ENCODE results near the gene ALDH16A1. TPM values are rescaled to one million over a fixed set of nuclear protein-coding genes. Genes with fewer than 3 reads are reported as not detected.

The ALDH16A1 gene
- polyA plus RNA-seq (7.1 to 12.2 TPM (median 9.8 TPM) in 3 replicates), polyA minus RNA-seq (8.6 to 12.1 TPM (median 8.6 TPM) in 3 replicates)
- polyA plus RNA-seq (2011; ENCODE audit: low read depth): 4.1 TPM
- polyA plus RNA-seq (2011; cell fraction: cytosol; rRNA removed): 3.8 and 12.0 TPM in 2 replicates
- 16.6 and 27.7 TPM in 2 replicates for polyA plus RNA-seq (2011; cell fraction: nucleus; rRNA removed)
- polyA plus RNA-seq (2012; ENCODE audit: low replicate concordance): 11.2 and 20.9 TPM in 2 replicates
- polyA minus RNA-seq (2011; cell fraction: cytosol; rRNA and poly(A)+ RNA removed): 55.1 TPM
- polyA minus RNA-seq (2011; cell fraction: nucleus; rRNA and poly(A)+ RNA removed): 17.8 and 19.5 TPM in 2 replicates

- Histone ChIP-seq H3K27me3 (ENCODE audit: control insufficient read depth, extremely low read depth, insufficient read depth, low read length) (no peaks in the 10 kb centered on the region), H3K36me3 (ENCODE audit: control insufficient read depth in 2 of 2, extremely low read depth in 1 of 2, insufficient read depth in 2 of 2, low read length in 2 of 2) (peaks cover 5 to 7% of the 10 kb centered on the region in 2 experiments), H3K4me2 (ENCODE audit: control insufficient read depth, extremely low read depth, insufficient read depth, low read depth, low read length) (peak within 1 kb of the TSS; percentile 86), H3K9ac (ENCODE audit: control insufficient read depth, extremely low read depth, insufficient read depth, low read length) (peak within 1 kb of the TSS; percentile 99), H3K4me1 (ENCODE audit: control insufficient read depth, extremely low read depth, insufficient read depth, low read length) (peaks cover 13% of the 10 kb centered on the region), H3K9me1 (ENCODE audit: control insufficient read depth, extremely low read depth, insufficient read depth, low read length) (no peaks in the 10 kb centered on the region), H3K4me3 (ENCODE audit: control insufficient read depth in 2 of 3, extremely low read depth in 1 of 3, insufficient read depth in 2 of 3, low read depth in 1 of 3, low read length in 3 of 3) (peak within 1 kb of the TSS; percentile 67 to 98 (median 68)), H3K9me3 (ENCODE audit: control insufficient read depth, low read depth, low read length) (no peaks in the 10 kb centered on the region), H3K79me2 (ENCODE audit: control insufficient read depth, insufficient read depth, low read length) (peaks cover 21% of the 10 kb centered on the region), H3K27ac (ENCODE audit: control insufficient read depth, insufficient read depth, low read length) (peak within 1 kb of the TSS; percentile 97), H2AFZ (ENCODE audit: control insufficient read depth, low read length) (peak within 1 kb of the TSS; percentile 92), H4K20me1 (ENCODE audit: control insufficient read depth, extremely low read depth, insufficient read depth, low read length) (no peaks in the 10 kb centered on the region)
- TF ChIP-seq CTCF (optimal IDR thresholded peaks at IDR 0.05 in 1 of 3, IDR thresholded peaks at IDR 0.05 in 1 of 3, conservative IDR thresholded peaks at IDR 0.05 in 1 of 3; ENCODE audit: extremely low read depth in 1 of 3, insufficient read depth in 2 of 3, low read length in 3 of 3) (no peak), EZH2 (IDR thresholded peaks at IDR 0.05; ENCODE audit: low read length) (no peak)
- DNase-seq (ENCODE audit: low read depth, low spot score) (peak; percentile 90), FAIRE-seq (peak; percentile 60)
- dilution Hi-C loops (cut with MboI; ENCODE audit: extremely low pct_ligation_motif_present, low sequenced_read_pairs): no loop called here
These were observed at the start of gene ALDH16A1 for GRCh38 chr19:49453013-49453756. Gene ALDH16A1, plus strand, starts transcription at chr19:49453225. Its CDS starts 107 bp downstream, at chr19:49453332.

GRCh38 chr19:49403404-49404187 lies 49.4 kb upstream of the ALDH16A1 start:
- no peaks in the 10 kb centered on the region for H3K9me1 ChIP-seq (ENCODE audit: control insufficient read depth, extremely low read depth, insufficient read depth, low read length)
- no peaks in the 10 kb centered on the region for H3K79me2 ChIP-seq (ENCODE audit: control insufficient read depth, insufficient read depth, low read length)
- peaks cover 4% of the 10 kb centered on the region for H3K27me3 ChIP-seq (ENCODE audit: control insufficient read depth, extremely low read depth, insufficient read depth, low read length)
- no peak overlapping the region for H3K27ac ChIP-seq (ENCODE audit: control insufficient read depth, insufficient read depth, low read length)
- no peak overlapping the region for H2AFZ ChIP-seq (ENCODE audit: control insufficient read depth, low read length)
- no peaks in the 10 kb centered on the region for H3K36me3 ChIP-seq (ENCODE audit: control insufficient read depth in 2 of 2, extremely low read depth in 1 of 2, insufficient read depth in 2 of 2, low read length in 2 of 2)
- TF ChIP-seq CTCF (optimal IDR thresholded peaks at IDR 0.05 in 1 of 3, IDR thresholded peaks at IDR 0.05 in 1 of 3, conservative IDR thresholded peaks at IDR 0.05 in 1 of 3; ENCODE audit: extremely low read depth in 1 of 3, insufficient read depth in 2 of 3, low read length in 3 of 3) (no peak), EZH2 (IDR thresholded peaks at IDR 0.05; ENCODE audit: low read length) (no peak)
- H3K9ac ChIP-seq (ENCODE audit: control insufficient read depth, extremely low read depth, insufficient read depth, low read length): no peak overlapping the region
- DNase-seq (ENCODE audit: low read depth, low spot score) (no peak), FAIRE-seq (no peak)
- H3K9me3 ChIP-seq (ENCODE audit: control insufficient read depth, low read depth, low read length): no peaks in the 10 kb centered on the region
- no peak overlapping the region for H3K4me3 ChIP-seq (ENCODE audit: control insufficient read depth in 2 of 3, extremely low read depth in 1 of 3, insufficient read depth in 2 of 3, low read depth in 1 of 3, low read length in 3 of 3)
- dilution Hi-C loops (cut with MboI; ENCODE audit: extremely low pct_ligation_motif_present, low sequenced_read_pairs): no loop called here
- H3K4me2 ChIP-seq (ENCODE audit: control insufficient read depth, extremely low read depth, insufficient read depth, low read depth, low read length): no peak overlapping the region
- H3K4me1 ChIP-seq (ENCODE audit: control insufficient read depth, extremely low read depth, insufficient read depth, low read length): peaks cover under 1% of the 10 kb centered on the region
- H4K20me1 ChIP-seq (ENCODE audit: control insufficient read depth, extremely low read depth, insufficient read depth, low read length): no peaks in the 10 kb centered on the region
